Brain pericyte (primary cell): ENCODE data around the gene CDC6.
"Not testable (repeated sequence)": the region's sequence is repeated elsewhere in the genome, so short reads cannot be mapped to it uniquely, and the experiment has no call there.

ENCODE experiments used
- DNase-seq: peaks from one replicate; pipeline ENCODE4 v3.0.0-alpha.2; 2012; ENCODE audit warnings: low read depth, low spot score

The CDC6 gene

DNA sequence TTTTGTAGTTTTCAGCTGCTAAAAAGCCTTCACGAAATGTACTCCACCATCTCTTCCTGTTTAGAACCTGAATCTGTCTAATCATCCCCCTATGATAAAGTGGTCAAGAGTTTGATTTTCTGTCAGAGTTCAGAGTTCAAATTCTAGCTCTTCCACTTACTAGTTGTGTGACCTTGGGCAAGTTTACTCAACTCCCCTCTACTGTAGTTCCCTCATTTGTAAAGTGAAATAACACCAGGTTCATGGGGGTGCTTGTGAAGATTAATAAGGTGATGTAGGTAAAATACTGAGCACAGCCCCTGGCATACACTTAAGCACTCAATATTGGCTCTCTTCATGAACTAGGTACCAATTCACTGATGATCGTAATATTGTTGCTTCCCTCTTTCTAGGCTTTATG, 1.2 kb upstream of the CDC6 start:
- no peak for DNase-seq

DNA sequence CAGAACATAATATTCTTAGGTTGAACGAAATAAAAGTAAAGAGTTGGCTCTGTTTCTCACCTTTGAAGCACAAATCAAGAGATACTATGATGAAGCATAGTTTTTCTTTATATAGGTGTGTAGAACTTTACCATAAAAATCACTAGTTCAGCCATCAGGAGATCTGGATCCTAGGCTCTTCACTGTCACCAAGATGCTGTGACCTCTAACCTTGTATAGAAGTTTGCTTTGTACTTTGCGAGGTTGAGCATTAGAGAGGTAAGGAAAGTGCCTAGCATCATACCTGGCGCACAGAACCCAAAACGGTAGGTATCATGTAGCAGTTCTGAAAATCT, 553 bp upstream of the CDC6 start:
- no peak for DNase-seq

- DNase-seq = no peak
These were observed 3.1 kb downstream of the CDC6 start for GRCh38 chr17:40290629-40291280.

DNA sequence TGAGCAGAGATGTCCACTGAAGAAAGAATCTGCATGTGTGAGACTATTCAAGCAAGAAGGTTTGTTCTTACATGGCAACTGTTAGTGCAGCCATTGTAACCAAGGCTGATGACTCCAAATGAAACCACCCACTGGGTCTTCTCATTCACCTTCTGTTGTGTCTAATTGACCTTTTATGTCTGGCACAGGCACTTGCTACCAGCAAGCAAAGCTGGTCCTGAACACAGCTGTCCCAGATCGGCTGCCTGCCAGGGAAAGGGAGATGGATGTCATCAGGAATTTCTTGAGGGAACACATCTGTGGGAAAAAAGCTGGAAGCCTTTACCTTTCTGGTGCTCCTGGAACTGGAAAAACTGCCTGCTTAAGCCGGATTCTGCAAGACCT, 3.6 kb downstream of the CDC6 start:
- no peak for DNase-seq

- DNase-seq = no peak
These were observed 5.7 kb downstream of the CDC6 start for GRCh38 chr17:40293363-40293762.

- no peak for DNase-seq
These were observed 8.1 kb downstream of the CDC6 start for GRCh38 chr17:40295488-40296436.

- no peak for DNase-seq
These were observed 9.8 kb downstream of the CDC6 start for GRCh38 chr17:40297511-40297910.

DNA sequence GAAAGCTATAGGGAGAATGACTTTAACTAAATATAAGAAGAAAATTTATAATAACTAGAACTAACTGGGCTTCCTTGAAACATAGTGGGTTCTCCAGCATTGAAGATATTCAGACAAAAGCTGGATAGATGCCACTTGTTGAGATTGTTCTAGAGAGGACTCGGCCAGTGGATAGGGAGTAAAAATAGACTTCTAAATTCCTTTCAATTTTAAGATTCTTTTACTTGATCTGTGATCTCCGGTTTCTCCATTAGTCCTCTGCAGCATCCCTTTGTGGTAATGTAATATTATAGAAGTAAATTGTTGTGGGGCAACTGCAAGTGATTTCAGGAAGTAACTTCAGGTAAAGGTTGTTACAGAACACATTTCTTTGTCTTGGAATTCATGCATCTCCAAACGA, 11.0 kb downstream of the CDC6 start:
- no peak for DNase-seq

GRCh38 chr17:40299159-40299757, 11.6 kb downstream of the CDC6 start:
- not testable (repeated sequence) for DNase-seq

DNA sequence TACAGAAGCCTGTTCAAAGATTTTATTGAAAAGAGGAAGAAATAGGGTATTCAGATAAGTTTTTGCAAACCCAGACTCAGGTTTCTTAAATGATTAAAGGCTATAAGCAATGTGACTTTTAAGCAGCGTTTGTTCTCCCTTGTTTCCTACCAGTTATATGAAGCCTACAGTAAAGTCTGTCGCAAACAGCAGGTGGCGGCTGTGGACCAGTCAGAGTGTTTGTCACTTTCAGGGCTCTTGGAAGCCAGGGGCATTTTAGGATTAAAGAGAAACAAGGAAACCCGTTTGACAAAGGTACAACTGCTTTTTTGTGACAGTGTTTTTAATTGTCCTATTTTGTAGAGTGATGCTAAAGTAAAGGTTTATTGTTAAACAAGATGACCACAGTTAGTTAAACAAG, 13.6 kb downstream of the CDC6 start:
- no peak for DNase-seq

GRCh38 chr17:40303009-40303657, 15.5 kb downstream of the CDC6 start:
- DNase-seq = no peak

- no peak for DNase-seq
These were observed 16.3 kb downstream of the CDC6 start for GRCh38 chr17:40303708-40304551.

- DNase-seq = not testable (repeated sequence)
These were observed 16.8 kb downstream of the CDC6 start for GRCh38 chr17:40304552-40304863.

- not testable (repeated sequence) for DNase-seq
These were observed 17.2 kb downstream of the CDC6 start for GRCh38 chr17:40304866-40305265.

- DNase-seq = no peak
These were observed 18.7 kb downstream of the CDC6 start for GRCh38 chr17:40306395-40306794.

- DNase-seq = peak; percentile 88
These were observed 19.5 kb downstream of the CDC6 start for GRCh38 chr17:40307001-40307730.

DNA sequence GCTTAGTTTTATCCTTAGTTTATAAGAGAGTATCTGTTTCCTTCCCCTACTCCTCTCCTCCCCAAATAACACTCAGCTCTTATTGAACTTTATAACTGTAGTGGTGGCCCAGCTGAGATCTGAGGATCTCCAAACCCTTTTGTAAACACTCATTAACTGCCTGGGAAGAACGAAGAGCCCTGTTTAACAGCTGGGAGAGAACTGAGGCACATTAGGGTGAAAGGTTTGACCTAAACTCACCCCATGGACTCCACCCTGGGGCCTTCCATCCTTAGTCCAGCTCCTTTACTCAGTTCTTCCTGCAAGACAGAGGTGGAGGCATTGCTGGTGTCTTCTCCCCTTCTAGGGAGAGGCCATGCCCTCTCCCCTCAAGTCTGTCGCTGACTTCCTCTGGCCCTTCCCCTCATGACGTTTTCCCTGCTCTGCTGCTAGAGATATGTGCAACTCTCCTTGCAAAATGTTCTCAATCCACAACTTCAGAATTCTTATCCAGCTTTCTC, 20.1 kb downstream of the CDC6 start:
- DNase-seq = no peak

DNA sequence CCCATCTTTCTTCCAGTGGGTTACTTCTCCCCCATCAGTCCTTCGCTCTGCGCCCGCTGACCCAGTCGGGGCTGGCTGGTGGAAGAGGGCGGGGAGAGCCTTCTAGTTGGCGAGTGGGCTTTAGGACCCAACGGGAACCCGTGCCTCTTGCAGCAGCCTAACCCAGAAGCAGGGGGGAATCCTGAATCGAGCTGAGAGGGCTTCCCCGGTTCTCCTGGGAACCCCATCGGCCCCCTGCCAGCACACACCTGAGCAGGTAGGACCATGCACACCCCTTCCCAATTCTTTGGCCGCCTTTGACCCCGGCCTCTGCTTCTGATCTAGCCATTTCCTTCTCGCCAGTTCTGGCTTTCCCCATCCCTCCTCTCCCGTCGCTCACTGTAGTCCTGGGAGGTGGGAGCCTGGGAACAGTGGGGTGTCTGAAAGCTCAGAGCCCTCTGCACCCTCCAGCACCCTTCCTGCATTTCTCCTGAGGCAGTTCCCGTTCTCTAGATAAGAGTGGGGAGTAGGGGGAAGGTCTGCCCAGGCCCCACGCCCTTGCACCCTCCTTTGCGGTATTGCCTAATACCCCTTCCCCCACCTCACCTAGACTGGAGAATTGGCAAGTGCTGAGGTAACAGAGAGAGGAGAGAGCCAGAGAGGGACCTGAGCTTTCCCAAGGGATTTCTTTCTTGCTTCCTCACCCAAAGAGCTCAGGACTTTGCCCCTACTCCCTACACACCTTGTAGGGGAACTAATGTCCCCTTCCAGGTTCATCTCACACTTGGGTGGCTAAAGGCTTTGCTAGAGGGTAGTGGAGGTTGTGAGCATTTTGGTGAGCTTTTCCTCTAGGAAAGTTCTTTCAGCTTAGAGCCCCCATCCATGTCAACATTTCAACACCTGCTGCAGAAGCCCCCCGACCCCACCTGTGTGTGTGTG, 21.6 kb downstream of the CDC6 start, which contains the start of gene RARA:
RARA (plus strand) TSS at position 150 of the 918 bp plus-strand sequence. CDS start 22,039 bp downstream, outside the sequence.
- no peak for DNase-seq

DNA sequence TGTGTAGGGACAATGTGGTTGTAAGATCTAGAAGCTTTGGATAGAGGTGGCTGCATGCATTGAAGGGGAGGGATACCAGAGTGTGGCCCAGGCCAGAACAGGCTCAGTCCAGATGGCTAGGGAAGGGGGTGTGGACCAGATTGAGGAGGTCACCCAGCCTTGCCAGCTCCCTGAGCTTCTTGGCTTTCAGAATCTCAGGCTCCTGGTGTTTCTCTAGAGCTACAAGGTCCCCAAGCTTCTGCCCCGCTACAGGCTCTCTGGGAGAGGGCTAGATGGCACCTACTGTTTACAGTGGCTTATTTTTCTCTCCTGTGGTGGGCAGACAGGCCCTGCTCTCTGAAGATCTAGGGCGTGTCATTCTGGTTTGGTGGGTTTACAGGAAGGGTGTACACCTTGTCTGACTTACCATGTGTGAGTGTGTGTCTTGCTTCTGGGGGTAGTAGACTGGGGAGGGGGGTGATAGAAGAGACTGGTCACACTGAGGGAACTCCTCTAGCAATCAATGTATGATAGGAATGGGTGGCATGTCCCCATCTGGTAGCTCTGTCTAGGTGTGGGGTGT, 22.4 kb downstream of the CDC6 start:
- DNase-seq = no peak
